ENCODE measurements around the gene PCDHAC2. TPM values are rescaled to one million over a fixed set of nuclear protein-coding genes. Genes with fewer than 3 reads are reported as not detected.

The PCDHAC2 gene
- polyA plus RNA-seq, 1 of the 3 experiments (the other 2 are of a cell fraction) = 0.39 TPM

- no peaks in the 10 kb centered on the region for H3K9me2 ChIP-seq
- no peak overlapping the region for H3K4me2 ChIP-seq
- no peaks in the 10 kb centered on the region for H3K9me3 ChIP-seq
- CTCF ChIA-PET = interaction anchor here (1.5 to 5.0 kb wide), 4 partner anchors 48 to 117 kb away, joined by 5 to 40 read pairs (median 12); partner anchors contain the start of genes PCDHA12 and PCDHA8
- POLR2A ChIA-PET = no interaction called here
- no peaks in the 10 kb centered on the region for H3K36me3 ChIP-seq (replicated peaks in 1 of 2; ENCODE audit: control insufficient read depth in 1 of 2, insufficient read depth in 2 of 2, low read length in 1 of 2)
- no peak overlapping the region for H3K4me3 ChIP-seq (ENCODE audit: low read depth in 2 of 2, low read length in 1 of 2)
- 46% methylated on average over 4 of the region's 4 CpGs for WGBS (ENCODE audit: low lambda C conversion rate)
- DNase-seq = no peak
- no peak overlapping the region for H2AFZ ChIP-seq (ENCODE audit: low read depth)
- no peaks in the 10 kb centered on the region for H3K27me3 ChIP-seq (ENCODE audit: insufficient read depth)
- H3K27ac ChIP-seq (ENCODE audit: low read depth in 2 of 2, low read length in 1 of 2) = no peak overlapping the region
- H4K20me1 ChIP-seq (ENCODE audit: insufficient read depth) = no peaks in the 10 kb centered on the region
- H3K9ac ChIP-seq = no peak overlapping the region
- H3F3A ChIP-seq (replicated peaks; ENCODE audit: insufficient read depth) = no peaks in the 10 kb centered on the region
- TF ChIP-seq RCOR1 (IDR thresholded peaks at IDR 0.05; ENCODE audit: low read length) (no peak), POLR2AphosphoS5 (IDR thresholded peaks at IDR 0.05; ENCODE audit: low read depth, low read length) (no peak), FOXJ3 (CRISPR knock-in tag; IDR thresholded peaks at IDR 0.05) (no peak), SIN3A (IDR thresholded peaks at IDR 0.05; ENCODE audit: borderline replicate concordance, low read depth, low read length) (no peak), RAD21 (IDR thresholded peaks at IDR 0.05; ENCODE audit: low read length) (no peak), ELF1 (IDR thresholded peaks at IDR 0.05) (no peak), CHD2 (IDR thresholded peaks at IDR 0.05; ENCODE audit: low read length, partially characterized antibody) (no peak), USF2 (IDR thresholded peaks at IDR 0.05; ENCODE audit: borderline replicate concordance, low read depth, low read length) (no peak), JUND (IDR thresholded peaks at IDR 0.05) (no peak), IRF3 (IDR thresholded peaks at IDR 0.05; ENCODE audit: low read depth, low read length) (no peak), FOXM1 (IDR thresholded peaks at IDR 0.05; ENCODE audit: low read depth) (no peak), EZH2phosphoT487 (IDR thresholded peaks at IDR 0.05; ENCODE audit: borderline replicate concordance, low read depth) (no peak), RXRA (IDR thresholded peaks at IDR 0.05; ENCODE audit: borderline replicate concordance, low read depth) (no peak), NFIC (IDR thresholded peaks at IDR 0.05; ENCODE audit: borderline replicate concordance) (no peak), MEF2A (IDR thresholded peaks at IDR 0.05; ENCODE audit: borderline replicate concordance, low read depth) (no peak), YY1 (IDR thresholded peaks at IDR 0.05; ENCODE audit: low read depth) (no peak), ZBTB33 (IDR thresholded peaks at IDR 0.05; ENCODE audit: borderline replicate concordance, low read depth) (no peak), REST (IDR thresholded peaks at IDR 0.05; ENCODE audit: low read depth, low read length) (no peak)
- TF ChIP-seq, protein P1, sequence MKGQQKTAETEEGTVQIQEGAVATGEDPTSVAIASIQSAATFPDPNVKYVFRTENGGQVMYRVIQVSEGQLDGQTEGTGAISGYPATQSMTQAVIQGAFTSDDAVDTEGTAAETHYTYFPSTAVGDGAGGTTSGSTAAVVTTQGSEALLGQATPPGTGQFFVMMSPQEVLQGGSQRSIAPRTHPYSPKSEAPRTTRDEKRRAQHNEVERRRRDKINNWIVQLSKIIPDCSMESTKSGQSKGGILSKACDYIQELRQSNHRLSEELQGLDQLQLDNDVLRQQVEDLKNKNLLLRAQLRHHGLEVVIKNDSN (IDR thresholded peaks at IDR 0.05; ENCODE audit: borderline replicate concordance, low read depth) = no peak
- no peaks in the 10 kb centered on the region for H3K79me2 ChIP-seq (ENCODE audit: insufficient read depth)
- H3K4me1 ChIP-seq (ENCODE audit: control insufficient read depth in 1 of 2, insufficient read depth in 2 of 2, low read depth in 1 of 2, low read length in 1 of 2) = peaks cover 0 to 7% of the 10 kb centered on the region in 2 experiments; a peak in 1 of 4 replicates
Measured at GRCh38 chr5:140923601-140924000, 42.7 kb upstream of the PCDHAC2 start.
